DMS 273 (cell line): ENCODE results near the gene CHRNA4.
"Not testable (repeated sequence)": the region's sequence is repeated elsewhere in the genome, so short reads cannot be mapped to it uniquely, and the experiment has no call there.

ENCODE experiments used
- DNase-seq: peaks from one replicate; lab custom pipeline; 2025; ENCODE audit not compliant: unreplicated experiment; lab: John Stamatoyannopoulos, UW

Gene CHRNA4

GRCh38 chr20:63350597-63351325 lies 10.4 kb downstream of the CHRNA4 start:
- no peak for DNase-seq

GRCh38 chr20:63350196-63350595 lies 11.0 kb downstream of the CHRNA4 start:
- DNase-seq, result no peak

- no peak for DNase-seq
These were observed 11.6 kb downstream of the CHRNA4 start for GRCh38 chr20:63349516-63349895.

GRCh38 chr20:63348828-63349515 lies 12.2 kb downstream of the CHRNA4 start:
- no peak for DNase-seq

GRCh38 chr20:63347950-63348827 lies 13.0 kb downstream of the CHRNA4 start:
- no peak for DNase-seq

- DNase-seq, result no peak
These were observed 13.9 kb downstream of the CHRNA4 start for GRCh38 chr20:63347081-63347741.

GRCh38 chr20:63346131-63347080 lies 14.7 kb downstream of the CHRNA4 start:
- no peak for DNase-seq

GRCh38 chr20:63345328-63346100 lies 15.6 kb downstream of the CHRNA4 start:
- peak; percentile 65 for DNase-seq

GRCh38 chr20:63344616-63345327 lies 16.4 kb downstream of the CHRNA4 start:
- DNase-seq, result peak; percentile 35

GRCh38 chr20:63343460-63344445 lies 17.4 kb downstream of the CHRNA4 start:
- no peak for DNase-seq

- peak; percentile 61 for DNase-seq
These were observed 18.3 kb downstream of the CHRNA4 start for GRCh38 chr20:63342561-63343459.

GRCh38 chr20:63340158-63340688 lies 20.9 kb downstream of the CHRNA4 start:
- DNase-seq, result not testable (repeated sequence)

- DNase-seq, result not testable (repeated sequence)
These were observed 21.7 kb downstream of the CHRNA4 start for GRCh38 chr20:63339154-63340094.

- DNase-seq, result no peak
These were observed 23.2 kb downstream of the CHRNA4 start for GRCh38 chr20:63337786-63338420.
